ENCODE results near the gene ZNF837.

The ZNF837 gene

DNA sequence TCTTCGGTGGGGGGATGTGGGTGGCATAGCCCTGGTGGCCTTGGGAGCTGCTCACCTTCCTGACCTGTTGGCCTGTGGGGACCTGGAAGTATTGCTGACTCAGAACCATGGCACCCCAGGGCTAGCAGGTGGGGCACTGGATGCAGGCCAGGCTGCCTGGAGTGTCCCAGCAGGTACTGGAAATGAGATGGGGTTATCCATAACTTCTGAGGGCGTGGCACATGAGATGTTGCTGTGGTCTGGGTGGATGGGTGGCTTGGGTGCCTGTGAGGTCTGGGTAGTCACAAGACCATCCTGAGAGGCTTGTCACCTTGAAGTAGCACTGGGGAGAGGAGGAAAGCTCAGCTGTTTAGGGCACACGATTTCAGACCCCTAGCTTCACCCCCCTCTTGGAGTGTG is 14.0 kb upstream of the ZNF837 start:
- DNase-seq (ENCODE audit: extremely low read depth, insufficient read length) = no peak
- Histone ChIP-seq H3K4me3 (replicated peaks; ENCODE audit: low read depth, low read length) (no peak overlapping the region), H3K27me3 (replicated peaks; ENCODE audit: control insufficient read depth, insufficient read depth, low read length) (no peaks in the 10 kb centered on the region), H3K36me3 (ENCODE audit: control insufficient read depth, insufficient read depth, low read length) (peaks cover 34% of the 10 kb centered on the region)
- TF ChIP-seq, protein P1, sequence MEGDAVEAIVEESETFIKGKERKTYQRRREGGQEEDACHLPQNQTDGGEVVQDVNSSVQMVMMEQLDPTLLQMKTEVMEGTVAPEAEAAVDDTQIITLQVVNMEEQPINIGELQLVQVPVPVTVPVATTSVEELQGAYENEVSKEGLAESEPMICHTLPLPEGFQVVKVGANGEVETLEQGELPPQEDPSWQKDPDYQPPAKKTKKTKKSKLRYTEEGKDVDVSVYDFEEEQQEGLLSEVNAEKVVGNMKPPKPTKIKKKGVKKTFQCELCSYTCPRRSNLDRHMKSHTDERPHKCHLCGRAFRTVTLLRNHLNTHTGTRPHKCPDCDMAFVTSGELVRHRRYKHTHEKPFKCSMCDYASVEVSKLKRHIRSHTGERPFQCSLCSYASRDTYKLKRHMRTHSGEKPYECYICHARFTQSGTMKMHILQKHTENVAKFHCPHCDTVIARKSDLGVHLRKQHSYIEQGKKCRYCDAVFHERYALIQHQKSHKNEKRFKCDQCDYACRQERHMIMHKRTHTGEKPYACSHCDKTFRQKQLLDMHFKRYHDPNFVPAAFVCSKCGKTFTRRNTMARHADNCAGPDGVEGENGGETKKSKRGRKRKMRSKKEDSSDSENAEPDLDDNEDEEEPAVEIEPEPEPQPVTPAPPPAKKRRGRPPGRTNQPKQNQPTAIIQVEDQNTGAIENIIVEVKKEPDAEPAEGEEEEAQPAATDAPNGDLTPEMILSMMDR (IDR thresholded peaks at IDR 0.05; ENCODE audit: insufficient read depth, low read length, poor library complexity, severe bottlenecking) = no peak

DNA sequence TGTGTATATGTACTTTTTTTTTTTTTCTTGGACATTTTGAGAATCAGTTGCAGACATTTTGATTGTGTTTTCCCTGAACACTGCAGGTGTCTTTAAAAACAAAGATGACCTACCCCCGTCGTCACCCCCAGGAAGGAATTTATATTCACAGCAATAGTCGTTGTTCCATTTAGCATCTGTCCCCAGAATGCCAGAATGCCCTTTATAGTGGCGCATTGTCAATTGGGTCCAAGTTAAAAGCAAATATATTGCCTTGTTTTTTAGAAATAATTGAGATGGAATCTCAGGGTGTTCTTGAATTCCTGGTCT is 12.8 kb upstream of the ZNF837 start:
- TF ChIP-seq, protein P1 (IDR thresholded peaks at IDR 0.05; ENCODE audit: insufficient read depth, low read length, poor library complexity, severe bottlenecking) = no peak
- Histone ChIP-seq H3K36me3 (ENCODE audit: control insufficient read depth, insufficient read depth, low read length) (peaks cover 37% of the 10 kb centered on the region), H3K27me3 (replicated peaks; ENCODE audit: control insufficient read depth, insufficient read depth, low read length) (no peaks in the 10 kb centered on the region), H3K4me3 (replicated peaks; ENCODE audit: low read depth, low read length) (no peak overlapping the region)
- no peak for DNase-seq (ENCODE audit: extremely low read depth, insufficient read length)

DNA sequence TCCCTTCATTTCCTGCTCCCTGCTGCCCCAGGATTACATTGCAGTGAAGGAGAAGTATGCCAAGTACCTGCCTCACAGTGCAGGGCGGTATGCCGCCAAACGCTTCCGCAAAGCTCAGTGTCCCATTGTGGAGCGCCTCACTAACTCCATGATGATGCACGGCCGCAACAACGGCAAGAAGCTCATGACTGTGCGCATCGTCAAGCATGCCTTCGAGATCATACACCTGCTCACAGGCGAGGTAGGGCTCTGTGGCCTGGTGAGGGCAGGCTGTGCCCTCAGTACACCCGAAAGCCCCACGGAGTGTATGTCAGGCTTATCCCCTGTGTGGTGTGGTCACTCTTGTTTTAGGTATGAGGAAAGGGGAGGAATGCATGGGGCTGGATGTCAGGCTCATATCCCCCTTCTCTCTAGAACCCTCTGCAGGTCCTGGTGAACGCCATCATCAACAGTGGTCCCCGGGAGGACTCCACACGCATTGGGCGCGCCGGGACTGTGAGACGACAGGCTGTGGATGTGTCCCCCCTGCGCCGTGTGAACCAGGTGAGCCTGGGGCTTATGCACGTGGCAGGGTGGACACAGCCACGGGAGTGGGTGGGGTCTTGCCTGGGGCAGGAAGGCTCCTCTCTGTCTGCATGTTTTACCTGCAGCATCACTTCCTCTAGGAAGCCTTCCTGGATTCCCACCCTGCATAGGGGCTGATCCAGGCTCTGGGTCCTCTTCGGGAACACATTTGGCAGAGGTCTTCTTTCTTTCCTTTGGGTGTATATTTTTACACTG is 12.3 kb upstream of the ZNF837 start:
- no peak for DNase-seq (ENCODE audit: extremely low read depth, insufficient read length)
- peaks cover 38% of the 10 kb centered on the region for H3K36me3 ChIP-seq (ENCODE audit: control insufficient read depth, insufficient read depth, low read length)
- TF ChIP-seq, protein P1 (IDR thresholded peaks at IDR 0.05; ENCODE audit: insufficient read depth, low read length, poor library complexity, severe bottlenecking) = no peak
- no peak overlapping the region for H3K4me3 ChIP-seq (replicated peaks; ENCODE audit: low read depth, low read length)
- no peaks in the 10 kb centered on the region for H3K27me3 ChIP-seq (replicated peaks; ENCODE audit: control insufficient read depth, insufficient read depth, low read length)

DNA sequence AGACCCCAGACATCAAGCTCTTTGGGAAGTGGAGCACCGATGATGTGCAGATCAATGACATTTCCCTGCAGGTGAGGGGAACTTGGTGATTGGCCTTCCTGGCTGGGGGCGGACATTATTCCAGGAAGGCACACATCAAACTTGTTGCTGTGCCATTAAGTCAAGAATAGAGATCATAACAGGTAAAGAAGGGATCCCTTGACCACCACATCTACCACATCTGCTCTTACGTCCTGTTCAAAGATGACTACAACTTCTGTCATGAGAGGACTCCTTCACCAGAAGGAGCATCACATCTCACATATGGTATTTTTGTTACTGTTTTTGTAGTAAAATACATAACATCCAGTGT is 7.3 kb upstream of the ZNF837 start:
- H3K27me3 ChIP-seq (replicated peaks; ENCODE audit: control insufficient read depth, insufficient read depth, low read length) = no peaks in the 10 kb centered on the region
- DNase-seq (ENCODE audit: extremely low read depth, insufficient read length) = no peak
- H3K4me3 ChIP-seq (replicated peaks; ENCODE audit: low read depth, low read length) = peak overlapping the region; percentile 80
- TF ChIP-seq, protein P1 (IDR thresholded peaks at IDR 0.05; ENCODE audit: insufficient read depth, low read length, poor library complexity, severe bottlenecking) = no peak
- peaks cover 19% of the 10 kb centered on the region for H3K36me3 ChIP-seq (ENCODE audit: control insufficient read depth, insufficient read depth, low read length)

DNA sequence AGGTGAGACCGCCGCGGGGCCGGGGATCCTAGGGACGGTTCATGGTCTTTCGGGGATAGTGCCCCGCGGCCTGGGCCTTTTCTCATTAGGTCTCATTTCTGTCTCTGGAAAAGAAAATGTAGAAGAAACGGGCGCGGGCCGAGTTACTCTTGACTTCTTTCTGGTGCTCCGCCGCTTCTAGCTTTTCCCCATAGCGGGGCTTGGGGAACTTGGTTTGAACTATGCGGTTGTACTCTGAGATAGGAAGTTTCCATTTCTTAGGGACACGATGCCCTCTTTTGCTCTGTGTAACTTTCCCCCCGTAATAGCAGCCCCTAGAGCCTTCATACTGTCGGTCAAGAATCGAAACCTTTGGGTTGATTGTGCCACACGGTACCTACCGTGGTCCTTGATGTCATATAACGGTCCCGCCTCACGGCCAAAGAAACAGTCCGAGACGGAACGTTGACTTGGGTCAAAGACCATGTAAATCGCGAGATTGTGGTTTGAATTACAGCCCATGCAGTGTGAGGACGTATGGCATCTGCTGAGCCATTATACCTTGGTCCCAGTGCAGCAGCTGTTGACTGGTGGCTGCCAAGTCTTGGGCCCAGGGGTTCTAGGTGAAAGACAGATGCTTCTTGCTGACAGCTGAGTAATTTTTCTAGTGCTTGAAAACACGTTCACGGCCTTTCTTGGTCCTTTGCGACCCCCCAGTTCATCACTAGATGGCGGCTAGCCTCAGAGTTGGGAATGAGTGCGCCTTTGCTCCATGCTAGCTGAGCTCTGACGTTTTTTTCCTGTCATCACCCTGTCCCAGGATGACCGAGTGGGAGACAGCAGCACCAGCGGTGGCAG is 6.7 kb upstream of the ZNF837 start:
- Histone ChIP-seq H3K27me3 (replicated peaks; ENCODE audit: control insufficient read depth, insufficient read depth, low read length) (no peaks in the 10 kb centered on the region), H3K36me3 (ENCODE audit: control insufficient read depth, insufficient read depth, low read length) (peaks cover 13% of the 10 kb centered on the region), H3K4me3 (replicated peaks; ENCODE audit: low read depth, low read length) (peak overlapping the region; percentile 80)
- TF ChIP-seq, protein P1 (IDR thresholded peaks at IDR 0.05; ENCODE audit: insufficient read depth, low read length, poor library complexity, severe bottlenecking) = peak; percentile 30
- DNase-seq (ENCODE audit: extremely low read depth, insufficient read length) = no peak

Data from GM06990 (cell line).